Measurements from ENCODE around the gene PPARA. TPM values are rescaled to one million over a fixed set of nuclear protein-coding genes. Genes with fewer than 3 reads are reported as not detected.
A peak's percentile ranks its signal among the peaks of the same experiment; 100 is the strongest.

PPARA gene
- total RNA-seq, 1 donor from 2014 or later, result 13.0 TPM

GRCh38 chr22:46226577-46226976 is 76.3 kb downstream of the PPARA start:
- intact Hi-C loops (cut with micrococcal nuclease), result no loop called here
- peaks cover 4% of the 10 kb centered on the region for H3K9me3 Mint-ChIP-seq
- H3K4me3 Mint-ChIP-seq, result no peak overlapping the region
- no peak for DNase-seq
- peaks cover 16% of the 10 kb centered on the region for H3K36me3 Mint-ChIP-seq (ENCODE audit: low read depth)
- H3K4me1 Mint-ChIP-seq, result no peaks in the 10 kb centered on the region
- no peaks in the 10 kb centered on the region for H3K27me3 Mint-ChIP-seq
- no peak overlapping the region for H3K27ac Mint-ChIP-seq

- peaks cover 10% of the 10 kb centered on the region for H3K36me3 Mint-ChIP-seq (ENCODE audit: low read depth)
- no peaks in the 10 kb centered on the region for H3K4me1 Mint-ChIP-seq
- DNase-seq, result no peak
- no peak overlapping the region for H3K27ac Mint-ChIP-seq
- H3K4me3 Mint-ChIP-seq, result no peak overlapping the region
- no peaks in the 10 kb centered on the region for H3K27me3 Mint-ChIP-seq
- intact Hi-C loops (cut with micrococcal nuclease), result no loop called here
- peaks cover 4% of the 10 kb centered on the region for H3K9me3 Mint-ChIP-seq
Measured at GRCh38 chr22:46229701-46230100, 79.4 kb downstream of the PPARA start.

- intact Hi-C loops (cut with micrococcal nuclease), result no loop called here
- Mint-ChIP-seq H3K4me1 (no peaks in the 10 kb centered on the region), H3K4me3 (no peak overlapping the region), H3K36me3 (ENCODE audit: low read depth) (peaks cover 8% of the 10 kb centered on the region), H3K27ac (no peak overlapping the region), H3K27me3 (no peaks in the 10 kb centered on the region), H3K9me3 (peaks cover 4% of the 10 kb centered on the region)
- no peak for DNase-seq
Measured at GRCh38 chr22:46230262-46230901, 80.1 kb downstream of the PPARA start.

GRCh38 chr22:46233231-46233630 is 82.9 kb downstream of the PPARA start:
- Mint-ChIP-seq H3K27ac (no peak overlapping the region), H3K9me3 (no peaks in the 10 kb centered on the region), H3K4me1 (no peaks in the 10 kb centered on the region), H3K36me3 (ENCODE audit: low read depth) (peaks cover 8% of the 10 kb centered on the region), H3K4me3 (no peak overlapping the region), H3K27me3 (no peaks in the 10 kb centered on the region)
- DNase-seq, result no peak
- intact Hi-C loops (cut with micrococcal nuclease), result no loop called here

- Mint-ChIP-seq H3K4me3 (no peak overlapping the region), H3K27me3 (no peaks in the 10 kb centered on the region), H3K4me1 (peaks cover 6% of the 10 kb centered on the region), H3K27ac (no peak overlapping the region), H3K9me3 (no peaks in the 10 kb centered on the region), H3K36me3 (ENCODE audit: low read depth) (peaks cover 11% of the 10 kb centered on the region)
- intact Hi-C loops (cut with micrococcal nuclease), result no loop called here
- no peak for DNase-seq
Measured at GRCh38 chr22:46234969-46235368, 84.6 kb downstream of the PPARA start.

- Mint-ChIP-seq H3K4me3 (no peak overlapping the region), H3K27me3 (no peaks in the 10 kb centered on the region), H3K4me1 (peaks cover 14% of the 10 kb centered on the region), H3K27ac (no peak overlapping the region), H3K36me3 (ENCODE audit: low read depth) (peaks cover 15% of the 10 kb centered on the region), H3K9me3 (no peaks in the 10 kb centered on the region)
- no peak for DNase-seq
- intact Hi-C loops (cut with micrococcal nuclease), result no loop called here
Measured at GRCh38 chr22:46237453-46238124, 87.3 kb downstream of the PPARA start.

- Mint-ChIP-seq H3K4me1 (peaks cover 14% of the 10 kb centered on the region), H3K9me3 (no peaks in the 10 kb centered on the region), H3K36me3 (ENCODE audit: low read depth) (peaks cover 17% of the 10 kb centered on the region), H3K27me3 (no peaks in the 10 kb centered on the region), H3K27ac (no peak overlapping the region), H3K4me3 (no peak overlapping the region)
- DNase-seq, result no peak
- intact Hi-C loops (cut with micrococcal nuclease), result no loop called here
Measured at GRCh38 chr22:46238541-46238940, 88.2 kb downstream of the PPARA start.

GRCh38 chr22:46239261-46240048 is 89.1 kb downstream of the PPARA start:
- peaks cover 14% of the 10 kb centered on the region for H3K4me1 Mint-ChIP-seq
- intact Hi-C loops (cut with micrococcal nuclease), result no loop called here
- peaks cover 22% of the 10 kb centered on the region for H3K36me3 Mint-ChIP-seq (ENCODE audit: low read depth)
- no peaks in the 10 kb centered on the region for H3K9me3 Mint-ChIP-seq
- H3K4me3 Mint-ChIP-seq, result peak overlapping the region; percentile 1
- H3K27me3 Mint-ChIP-seq, result no peaks in the 10 kb centered on the region
- peak overlapping the region; percentile 57 for H3K27ac Mint-ChIP-seq
- DNase-seq, result peak; percentile 71

GRCh38 chr22:46240073-46240472 is 89.7 kb downstream of the PPARA start:
- H3K36me3 Mint-ChIP-seq (ENCODE audit: low read depth), result peaks cover 22% of the 10 kb centered on the region
- H3K4me3 Mint-ChIP-seq, result no peak overlapping the region
- H3K27me3 Mint-ChIP-seq, result no peaks in the 10 kb centered on the region
- no peak for DNase-seq
- no peak overlapping the region for H3K27ac Mint-ChIP-seq
- intact Hi-C loops (cut with micrococcal nuclease), result no loop called here
- H3K4me1 Mint-ChIP-seq, result peaks cover 14% of the 10 kb centered on the region
- H3K9me3 Mint-ChIP-seq, result no peaks in the 10 kb centered on the region

- Mint-ChIP-seq H3K36me3 (ENCODE audit: low read depth) (peaks cover 20% of the 10 kb centered on the region), H3K4me1 (peaks cover 14% of the 10 kb centered on the region), H3K4me3 (no peak overlapping the region), H3K27me3 (no peaks in the 10 kb centered on the region), H3K27ac (no peak overlapping the region), H3K9me3 (no peaks in the 10 kb centered on the region)
- intact Hi-C loops (cut with micrococcal nuclease), result no loop called here
- no peak for DNase-seq
Measured at GRCh38 chr22:46240506-46240905, 90.2 kb downstream of the PPARA start.

GRCh38 chr22:46240907-46241306 is 90.6 kb downstream of the PPARA start:
- Mint-ChIP-seq H3K9me3 (no peaks in the 10 kb centered on the region), H3K27ac (no peak overlapping the region), H3K4me3 (no peak overlapping the region), H3K36me3 (ENCODE audit: low read depth) (peaks cover 21% of the 10 kb centered on the region), H3K4me1 (peaks cover 14% of the 10 kb centered on the region), H3K27me3 (no peaks in the 10 kb centered on the region)
- no peak for DNase-seq
- intact Hi-C loops (cut with micrococcal nuclease), result no loop called here

- intact Hi-C loops (cut with micrococcal nuclease), result no loop called here
- Mint-ChIP-seq H3K4me1 (peaks cover 17% of the 10 kb centered on the region), H3K9me3 (no peaks in the 10 kb centered on the region), H3K27ac (no peak overlapping the region), H3K4me3 (no peak overlapping the region), H3K36me3 (ENCODE audit: low read depth) (peaks cover 23% of the 10 kb centered on the region), H3K27me3 (no peaks in the 10 kb centered on the region)
- no peak for DNase-seq
Measured at GRCh38 chr22:46241396-46242007, 91.2 kb downstream of the PPARA start.

- H3K4me1 Mint-ChIP-seq, result peaks cover 17% of the 10 kb centered on the region
- no peaks in the 10 kb centered on the region for H3K9me3 Mint-ChIP-seq
- intact Hi-C loops (cut with micrococcal nuclease), result no loop called here
- no peaks in the 10 kb centered on the region for H3K27me3 Mint-ChIP-seq
- peaks cover 23% of the 10 kb centered on the region for H3K36me3 Mint-ChIP-seq (ENCODE audit: low read depth)
- no peak for DNase-seq
- H3K27ac Mint-ChIP-seq, result no peak overlapping the region
- no peak overlapping the region for H3K4me3 Mint-ChIP-seq
Measured at GRCh38 chr22:46242076-46242475, 91.8 kb downstream of the PPARA start.

GRCh38 chr22:46244771-46245170 is 94.4 kb downstream of the PPARA start:
- intact Hi-C loops (cut with micrococcal nuclease), result no loop called here
- Mint-ChIP-seq H3K36me3 (ENCODE audit: low read depth) (peaks cover 16% of the 10 kb centered on the region), H3K27me3 (no peaks in the 10 kb centered on the region), H3K9me3 (no peaks in the 10 kb centered on the region), H3K4me1 (peaks cover 19% of the 10 kb centered on the region), H3K4me3 (no peak overlapping the region), H3K27ac (no peak overlapping the region)
- DNase-seq, result no peak

Data from activated CD4-positive, alpha-beta T cell treated with anti-CD3 and anti-CD28 coated beads, Interleukin-2, amount 10 ng/mL, durations not matched to agents 24 days and 14 days (primary cell).